Type B pancreatic cell (in vitro differentiated cells): Measurements from ENCODE around the gene MYLK. TPM values are rescaled to one million over a fixed set of nuclear protein-coding genes. Genes with fewer than 3 reads are reported as not detected.

Source experiments
- DNase-seq: peaks from one replicate; pipeline ENCODE4 v3.0.0; 2021; ENCODE audit warnings: mixed read lengths; ENCODE audit not compliant: unreplicated experiment; ENCODE audit errors: extremely low spot score
- H3K27ac Mint-ChIP-seq: 2 replicates; pipeline ENCODE4 v1.8.0; 2021; ENCODE audit warnings: mild to moderate bottlenecking, mixed read lengths
- H3K27me3 Mint-ChIP-seq: 2 replicates; pipeline ENCODE4 v1.8.0; 2021; ENCODE audit warnings: mixed read lengths
- H3K36me3 Mint-ChIP-seq: 2 replicates; pipeline ENCODE4 v1.8.0; 2021; ENCODE audit warnings: mixed read lengths
- H3K4me1 Mint-ChIP-seq: one replicate; pipeline ENCODE4 v1.8.0; 2021; ENCODE audit warnings: mixed read lengths; ENCODE audit not compliant: unreplicated experiment
- H3K4me3 Mint-ChIP-seq: 2 replicates; pipeline ENCODE4 v1.8.0; 2021; ENCODE audit warnings: mild to moderate bottlenecking, mixed read lengths
- H3K9me3 Mint-ChIP-seq: 2 replicates; pipeline ENCODE4 v1.8.0; 2021; ENCODE audit warnings: mixed read lengths
- CTCF ChIP-seq: fragments of 200-600 bp; sonication (generic); conservative IDR thresholded peaks from 2 replicates; pipeline ENCODE4 v1.5.0; 2021; ENCODE audit warnings: antibody characterized with exemption, mild to moderate bottlenecking
- total RNA-seq: library from RNA; stranded (reverse); gene quantifications from 2 replicates; pipeline ENCODE4 v1.2.1, GENCODE V29; 2021; ENCODE audit warnings: low replicate concordance

MYLK gene
- total RNA-seq, 1 donor from 2014 or later, result 16.8 TPM

GRCh38 chr3:123636431-123636841 lies 247.7 kb downstream of the MYLK start:
- Mint-ChIP-seq H3K9me3 (no peaks in the 10 kb centered on the region), H3K36me3 (peaks cover 8% of the 10 kb centered on the region), H3K27me3 (no peaks in the 10 kb centered on the region), H3K4me3 (no peak overlapping the region), H3K27ac (no peak overlapping the region), H3K4me1 (peaks cover 58% of the 10 kb centered on the region)
- no peak for DNase-seq
- no peak for TF ChIP-seq CTCF

DNA sequence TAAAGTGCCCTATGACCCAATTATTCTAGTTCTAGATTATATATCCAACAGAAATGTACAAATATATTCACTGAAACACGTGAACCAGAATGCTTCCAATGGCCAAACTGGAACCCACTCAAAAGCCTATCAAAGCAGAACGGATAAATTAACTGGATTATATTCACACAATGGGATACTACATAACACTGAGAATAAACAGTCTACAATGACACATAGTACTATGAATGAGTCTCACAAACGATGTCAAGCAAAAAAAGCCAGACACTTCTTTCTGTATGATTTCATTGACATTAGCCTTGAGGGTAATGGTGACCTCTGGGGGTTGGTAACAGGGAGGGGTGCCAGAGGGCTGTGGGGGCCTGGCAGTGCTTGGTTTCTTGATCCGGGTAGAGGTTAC lies 248.4 kb downstream of the MYLK start:
- Mint-ChIP-seq H3K4me3 (no peak overlapping the region), H3K27me3 (no peaks in the 10 kb centered on the region), H3K9me3 (no peaks in the 10 kb centered on the region), H3K36me3 (peaks cover 8% of the 10 kb centered on the region), H3K4me1 (peaks cover 51% of the 10 kb centered on the region), H3K27ac (no peak overlapping the region)
- DNase-seq, result no peak
- no peak for TF ChIP-seq CTCF

DNA sequence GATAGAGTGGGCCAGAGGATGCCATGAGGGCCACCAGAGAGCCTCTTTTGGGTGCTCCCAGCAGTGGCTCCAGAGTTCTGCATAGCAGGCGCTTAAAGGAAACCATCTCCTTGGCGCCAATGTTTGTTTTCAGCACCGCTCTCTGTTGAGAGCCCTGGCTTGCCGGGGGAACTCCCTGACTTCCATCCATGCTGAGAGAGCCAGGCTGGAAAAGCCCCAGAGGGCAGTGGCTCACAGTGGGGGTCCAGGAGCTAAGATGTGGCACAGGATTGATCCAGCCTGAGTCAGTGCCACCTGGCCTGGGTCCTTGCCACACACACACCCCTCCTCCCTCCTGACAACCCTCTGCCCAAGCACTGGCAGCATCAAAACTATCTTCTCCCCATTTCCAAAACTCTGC lies 248.9 kb downstream of the MYLK start:
- Mint-ChIP-seq H3K4me3 (no peak overlapping the region), H3K27me3 (no peaks in the 10 kb centered on the region), H3K9me3 (no peaks in the 10 kb centered on the region), H3K36me3 (peaks cover 4% of the 10 kb centered on the region), H3K27ac (no peak overlapping the region), H3K4me1 (peaks cover 46% of the 10 kb centered on the region)
- no peak for TF ChIP-seq CTCF
- DNase-seq, result no peak

GRCh38 chr3:123634149-123635051 lies 249.7 kb downstream of the MYLK start:
- no peak for DNase-seq
- no peak overlapping the region for H3K4me3 Mint-ChIP-seq
- peaks cover 46% of the 10 kb centered on the region for H3K4me1 Mint-ChIP-seq
- peak overlapping the region; percentile 63 for H3K27ac Mint-ChIP-seq
- no peaks in the 10 kb centered on the region for H3K9me3 Mint-ChIP-seq
- TF ChIP-seq CTCF, result no peak
- H3K27me3 Mint-ChIP-seq, result no peaks in the 10 kb centered on the region
- peaks cover 4% of the 10 kb centered on the region for H3K36me3 Mint-ChIP-seq

GRCh38 chr3:123633530-123633929 lies 250.6 kb downstream of the MYLK start:
- Mint-ChIP-seq H3K36me3 (peaks cover 4% of the 10 kb centered on the region), H3K9me3 (no peaks in the 10 kb centered on the region), H3K27me3 (no peaks in the 10 kb centered on the region), H3K4me1 (peaks cover 40% of the 10 kb centered on the region), H3K27ac (no peak overlapping the region), H3K4me3 (no peak overlapping the region)
- no peak for DNase-seq
- TF ChIP-seq CTCF, result no peak
